ENCODE data around the gene SERPINA9.

SERPINA9 gene, protein sequence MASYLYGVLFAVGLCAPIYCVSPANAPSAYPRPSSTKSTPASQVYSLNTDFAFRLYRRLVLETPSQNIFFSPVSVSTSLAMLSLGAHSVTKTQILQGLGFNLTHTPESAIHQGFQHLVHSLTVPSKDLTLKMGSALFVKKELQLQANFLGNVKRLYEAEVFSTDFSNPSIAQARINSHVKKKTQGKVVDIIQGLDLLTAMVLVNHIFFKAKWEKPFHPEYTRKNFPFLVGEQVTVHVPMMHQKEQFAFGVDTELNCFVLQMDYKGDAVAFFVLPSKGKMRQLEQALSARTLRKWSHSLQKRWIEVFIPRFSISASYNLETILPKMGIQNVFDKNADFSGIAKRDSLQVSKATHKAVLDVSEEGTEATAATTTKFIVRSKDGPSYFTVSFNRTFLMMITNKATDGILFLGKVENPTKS

DNA sequence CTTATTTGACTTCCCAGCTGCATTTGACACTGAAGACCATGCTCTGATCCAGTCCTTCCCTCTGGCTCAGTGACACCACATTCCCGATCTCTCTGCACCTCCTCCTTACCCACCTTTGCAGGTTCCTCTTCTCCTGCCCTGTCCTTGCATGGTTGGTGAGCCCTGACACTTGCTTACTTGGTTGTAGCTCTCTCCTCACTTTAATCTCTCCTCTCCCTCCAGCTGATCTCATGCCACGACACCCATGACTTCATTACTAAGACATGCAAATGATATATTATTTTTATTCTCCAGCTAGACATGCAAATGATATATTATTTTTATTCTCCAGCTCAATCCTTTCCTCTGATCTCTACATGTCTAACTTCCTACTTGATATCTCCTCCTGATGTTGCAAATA, at the start of gene SERPINA9:
Gene SERPINA9, minus strand, starts transcription at position 175 of the 400 bp plus-strand sequence. CDS start 6,357 bp downstream, outside the sequence.
- Histone ChIP-seq H3K36me3 (ENCODE audit: control insufficient read depth, insufficient read depth, low read length) (no peaks in the 10 kb centered on the region), H3K4me3 (replicated peaks; ENCODE audit: low read depth, low read length) (no peak within 1 kb of the TSS), H3K27me3 (replicated peaks; ENCODE audit: control insufficient read depth, insufficient read depth, low read length) (no peaks in the 10 kb centered on the region; the same call in 1 of the 2 replicates)
- TF ChIP-seq, protein P1, sequence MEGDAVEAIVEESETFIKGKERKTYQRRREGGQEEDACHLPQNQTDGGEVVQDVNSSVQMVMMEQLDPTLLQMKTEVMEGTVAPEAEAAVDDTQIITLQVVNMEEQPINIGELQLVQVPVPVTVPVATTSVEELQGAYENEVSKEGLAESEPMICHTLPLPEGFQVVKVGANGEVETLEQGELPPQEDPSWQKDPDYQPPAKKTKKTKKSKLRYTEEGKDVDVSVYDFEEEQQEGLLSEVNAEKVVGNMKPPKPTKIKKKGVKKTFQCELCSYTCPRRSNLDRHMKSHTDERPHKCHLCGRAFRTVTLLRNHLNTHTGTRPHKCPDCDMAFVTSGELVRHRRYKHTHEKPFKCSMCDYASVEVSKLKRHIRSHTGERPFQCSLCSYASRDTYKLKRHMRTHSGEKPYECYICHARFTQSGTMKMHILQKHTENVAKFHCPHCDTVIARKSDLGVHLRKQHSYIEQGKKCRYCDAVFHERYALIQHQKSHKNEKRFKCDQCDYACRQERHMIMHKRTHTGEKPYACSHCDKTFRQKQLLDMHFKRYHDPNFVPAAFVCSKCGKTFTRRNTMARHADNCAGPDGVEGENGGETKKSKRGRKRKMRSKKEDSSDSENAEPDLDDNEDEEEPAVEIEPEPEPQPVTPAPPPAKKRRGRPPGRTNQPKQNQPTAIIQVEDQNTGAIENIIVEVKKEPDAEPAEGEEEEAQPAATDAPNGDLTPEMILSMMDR (IDR thresholded peaks at IDR 0.05; ENCODE audit: insufficient read depth, low read length, poor library complexity, severe bottlenecking): no peak
- DNase-seq (ENCODE audit: extremely low read depth, insufficient read length): no peak

DNA sequence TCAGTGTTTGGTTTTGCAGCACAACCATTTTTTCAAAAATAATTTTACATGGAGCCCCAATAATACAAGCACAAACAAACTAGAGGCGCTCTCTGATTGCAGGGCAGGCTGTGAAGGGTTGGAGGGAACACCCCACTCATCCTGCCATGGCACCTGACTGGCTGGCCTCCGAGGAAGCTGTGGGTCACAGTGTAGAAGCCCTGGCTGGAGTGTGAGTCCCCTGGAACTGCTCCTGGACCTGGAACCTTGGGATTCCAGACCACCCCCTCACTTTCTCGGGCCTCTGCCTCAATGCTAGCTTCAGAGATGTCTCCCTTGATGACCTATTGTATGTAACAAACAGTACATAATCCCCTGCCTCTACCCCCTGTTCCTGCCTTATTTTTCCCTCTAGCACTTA, 48.1 kb upstream of the SERPINA9 start:
- TF ChIP-seq, protein P1 (IDR thresholded peaks at IDR 0.05; ENCODE audit: insufficient read depth, low read length, poor library complexity, severe bottlenecking): no peak
- H3K36me3 ChIP-seq (ENCODE audit: control insufficient read depth, insufficient read depth, low read length): no peaks in the 10 kb centered on the region
- H3K4me3 ChIP-seq (replicated peaks; ENCODE audit: low read depth, low read length): no peak overlapping the region
- DNase-seq (ENCODE audit: extremely low read depth, insufficient read length): no peak
- H3K27me3 ChIP-seq (replicated peaks; ENCODE audit: control insufficient read depth, insufficient read depth, low read length): no peaks in the 10 kb centered on the region

DNA sequence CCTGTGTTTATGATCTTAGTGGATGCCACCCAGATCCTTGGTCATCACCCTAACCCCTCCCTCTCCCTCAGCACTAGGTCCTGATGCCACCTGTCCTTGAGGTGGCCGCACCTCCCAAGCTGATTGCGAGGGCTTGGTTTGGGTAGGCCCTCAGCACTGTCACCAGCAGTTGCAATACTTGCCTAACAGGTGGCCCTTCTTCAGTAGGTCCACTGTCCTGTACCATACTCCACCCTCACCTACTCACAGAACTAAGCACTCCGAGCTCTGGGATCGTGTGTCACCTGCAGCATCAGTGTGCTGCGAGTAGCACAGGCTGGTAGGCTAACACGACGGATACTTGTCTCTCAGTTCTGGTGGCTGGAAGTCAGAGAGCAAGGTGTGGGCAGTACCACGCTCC, 47.3 kb upstream of the SERPINA9 start:
- no peaks in the 10 kb centered on the region for H3K36me3 ChIP-seq (ENCODE audit: control insufficient read depth, insufficient read depth, low read length)
- no peak for DNase-seq (ENCODE audit: extremely low read depth, insufficient read length)
- TF ChIP-seq, protein P1 (IDR thresholded peaks at IDR 0.05; ENCODE audit: insufficient read depth, low read length, poor library complexity, severe bottlenecking): no peak
- H3K27me3 ChIP-seq (replicated peaks; ENCODE audit: control insufficient read depth, insufficient read depth, low read length): no peaks in the 10 kb centered on the region
- no peak overlapping the region for H3K4me3 ChIP-seq (replicated peaks; ENCODE audit: low read depth, low read length)

DNA sequence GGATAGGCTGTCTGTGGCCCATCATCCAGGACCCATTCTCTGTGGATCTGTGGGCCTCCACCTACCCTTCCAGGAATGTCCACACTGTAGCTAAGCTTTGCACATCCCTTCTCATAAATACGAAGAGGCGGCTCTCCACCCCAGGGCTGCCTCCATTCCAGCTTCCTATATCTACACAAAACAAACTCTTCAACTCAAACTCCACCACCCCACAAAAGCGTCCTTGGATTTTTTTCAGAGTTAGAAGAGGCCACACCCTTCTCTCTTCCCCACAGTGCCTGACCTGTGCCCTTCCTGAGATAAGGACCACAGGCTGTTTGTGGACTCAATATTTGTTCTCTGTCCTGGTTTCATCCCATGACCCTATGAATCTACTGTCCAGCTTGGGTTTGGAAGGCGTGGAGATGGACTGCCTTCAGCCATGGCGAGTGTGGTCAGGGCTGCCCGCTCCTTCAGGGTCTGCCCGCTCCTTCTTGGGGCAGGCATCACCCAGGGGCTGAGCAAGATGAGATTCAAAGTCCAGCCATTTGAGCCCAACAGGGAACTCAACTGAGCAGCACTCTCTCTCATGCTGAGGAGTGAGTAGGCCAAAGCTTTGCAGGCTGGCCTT, 46.2 kb upstream of the SERPINA9 start:
- H3K36me3 ChIP-seq (ENCODE audit: control insufficient read depth, insufficient read depth, low read length): no peaks in the 10 kb centered on the region
- H3K27me3 ChIP-seq (replicated peaks; ENCODE audit: control insufficient read depth, insufficient read depth, low read length): no peaks in the 10 kb centered on the region
- H3K4me3 ChIP-seq (replicated peaks; ENCODE audit: low read depth, low read length): no peak overlapping the region
- TF ChIP-seq, protein P1 (IDR thresholded peaks at IDR 0.05; ENCODE audit: insufficient read depth, low read length, poor library complexity, severe bottlenecking): no peak
- no peak for DNase-seq (ENCODE audit: extremely low read depth, insufficient read length)

DNA sequence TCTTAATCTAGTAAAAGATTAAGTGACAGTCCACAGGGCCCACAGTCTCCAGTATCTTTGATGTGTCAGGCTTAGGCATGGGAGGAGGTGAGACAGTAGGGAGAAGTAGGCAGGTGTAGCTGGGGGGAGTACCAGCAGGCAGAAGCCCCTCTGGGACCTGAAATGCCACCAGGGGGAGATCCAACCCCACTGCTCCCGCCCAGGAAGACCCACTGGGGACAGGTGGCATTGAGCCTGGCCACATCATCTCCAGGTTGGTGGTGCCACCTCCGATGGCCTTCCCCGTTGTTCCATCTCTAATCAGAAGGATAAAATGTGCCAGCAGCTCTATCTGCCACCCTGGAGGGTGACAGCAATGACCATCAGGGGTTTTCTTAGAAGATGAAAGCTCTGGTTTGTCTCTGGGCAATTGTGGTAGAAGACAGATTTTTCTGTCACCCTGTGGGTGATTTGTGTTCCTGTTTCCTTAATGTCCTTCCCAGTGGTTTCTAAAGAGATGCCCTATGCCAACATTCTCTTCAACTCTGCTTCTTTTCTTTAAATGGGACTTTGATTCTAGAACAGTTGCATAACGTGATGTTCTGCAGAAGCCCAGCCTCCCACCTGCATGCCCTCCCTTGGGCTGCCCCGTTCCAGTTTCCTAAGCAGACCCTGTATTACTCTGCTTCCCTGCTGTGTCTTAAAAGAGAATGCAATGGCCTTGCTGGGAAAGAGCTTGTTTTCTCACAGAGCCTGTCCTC, 45.5 kb upstream of the SERPINA9 start:
- TF ChIP-seq, protein P1 (IDR thresholded peaks at IDR 0.05; ENCODE audit: insufficient read depth, low read length, poor library complexity, severe bottlenecking): peak; percentile 22
- Histone ChIP-seq H3K4me3 (replicated peaks; ENCODE audit: low read depth, low read length) (no peak overlapping the region), H3K27me3 (replicated peaks; ENCODE audit: control insufficient read depth, insufficient read depth, low read length) (no peaks in the 10 kb centered on the region), H3K36me3 (ENCODE audit: control insufficient read depth, insufficient read depth, low read length) (no peaks in the 10 kb centered on the region)
- no peak for DNase-seq (ENCODE audit: extremely low read depth, insufficient read length)

Data from GM06990 (cell line).